Measurements from ENCODE around the gene CSE1L. TPM values are rescaled to one million over a fixed set of nuclear protein-coding genes. Genes with fewer than 3 reads are reported as not detected.

CSE1L gene
- total and polyA plus RNA-seq, 2 experiments from 2014 or later, result 163 to 326 TPM

DNA sequence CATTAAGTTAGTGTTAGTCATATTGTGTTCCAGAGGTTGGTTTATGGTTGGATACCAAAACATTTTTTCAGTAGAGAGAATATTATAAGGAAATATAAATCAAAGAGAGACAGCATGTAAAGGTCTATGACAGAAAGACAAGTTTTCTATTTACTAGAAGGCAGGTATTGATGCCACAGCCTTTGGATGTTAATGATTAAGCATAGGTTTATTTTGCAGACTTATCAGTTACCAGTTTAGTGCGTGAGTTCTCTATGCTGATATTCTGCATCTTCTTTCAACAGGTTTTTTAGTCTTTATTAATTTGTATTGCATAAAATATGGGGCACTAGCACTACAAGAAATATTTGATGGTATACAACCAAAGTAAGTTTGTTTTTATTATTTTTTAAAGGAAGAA lies 45.6 kb downstream of the CSE1L start (continued):
- TF ChIP-seq, protein P1, sequence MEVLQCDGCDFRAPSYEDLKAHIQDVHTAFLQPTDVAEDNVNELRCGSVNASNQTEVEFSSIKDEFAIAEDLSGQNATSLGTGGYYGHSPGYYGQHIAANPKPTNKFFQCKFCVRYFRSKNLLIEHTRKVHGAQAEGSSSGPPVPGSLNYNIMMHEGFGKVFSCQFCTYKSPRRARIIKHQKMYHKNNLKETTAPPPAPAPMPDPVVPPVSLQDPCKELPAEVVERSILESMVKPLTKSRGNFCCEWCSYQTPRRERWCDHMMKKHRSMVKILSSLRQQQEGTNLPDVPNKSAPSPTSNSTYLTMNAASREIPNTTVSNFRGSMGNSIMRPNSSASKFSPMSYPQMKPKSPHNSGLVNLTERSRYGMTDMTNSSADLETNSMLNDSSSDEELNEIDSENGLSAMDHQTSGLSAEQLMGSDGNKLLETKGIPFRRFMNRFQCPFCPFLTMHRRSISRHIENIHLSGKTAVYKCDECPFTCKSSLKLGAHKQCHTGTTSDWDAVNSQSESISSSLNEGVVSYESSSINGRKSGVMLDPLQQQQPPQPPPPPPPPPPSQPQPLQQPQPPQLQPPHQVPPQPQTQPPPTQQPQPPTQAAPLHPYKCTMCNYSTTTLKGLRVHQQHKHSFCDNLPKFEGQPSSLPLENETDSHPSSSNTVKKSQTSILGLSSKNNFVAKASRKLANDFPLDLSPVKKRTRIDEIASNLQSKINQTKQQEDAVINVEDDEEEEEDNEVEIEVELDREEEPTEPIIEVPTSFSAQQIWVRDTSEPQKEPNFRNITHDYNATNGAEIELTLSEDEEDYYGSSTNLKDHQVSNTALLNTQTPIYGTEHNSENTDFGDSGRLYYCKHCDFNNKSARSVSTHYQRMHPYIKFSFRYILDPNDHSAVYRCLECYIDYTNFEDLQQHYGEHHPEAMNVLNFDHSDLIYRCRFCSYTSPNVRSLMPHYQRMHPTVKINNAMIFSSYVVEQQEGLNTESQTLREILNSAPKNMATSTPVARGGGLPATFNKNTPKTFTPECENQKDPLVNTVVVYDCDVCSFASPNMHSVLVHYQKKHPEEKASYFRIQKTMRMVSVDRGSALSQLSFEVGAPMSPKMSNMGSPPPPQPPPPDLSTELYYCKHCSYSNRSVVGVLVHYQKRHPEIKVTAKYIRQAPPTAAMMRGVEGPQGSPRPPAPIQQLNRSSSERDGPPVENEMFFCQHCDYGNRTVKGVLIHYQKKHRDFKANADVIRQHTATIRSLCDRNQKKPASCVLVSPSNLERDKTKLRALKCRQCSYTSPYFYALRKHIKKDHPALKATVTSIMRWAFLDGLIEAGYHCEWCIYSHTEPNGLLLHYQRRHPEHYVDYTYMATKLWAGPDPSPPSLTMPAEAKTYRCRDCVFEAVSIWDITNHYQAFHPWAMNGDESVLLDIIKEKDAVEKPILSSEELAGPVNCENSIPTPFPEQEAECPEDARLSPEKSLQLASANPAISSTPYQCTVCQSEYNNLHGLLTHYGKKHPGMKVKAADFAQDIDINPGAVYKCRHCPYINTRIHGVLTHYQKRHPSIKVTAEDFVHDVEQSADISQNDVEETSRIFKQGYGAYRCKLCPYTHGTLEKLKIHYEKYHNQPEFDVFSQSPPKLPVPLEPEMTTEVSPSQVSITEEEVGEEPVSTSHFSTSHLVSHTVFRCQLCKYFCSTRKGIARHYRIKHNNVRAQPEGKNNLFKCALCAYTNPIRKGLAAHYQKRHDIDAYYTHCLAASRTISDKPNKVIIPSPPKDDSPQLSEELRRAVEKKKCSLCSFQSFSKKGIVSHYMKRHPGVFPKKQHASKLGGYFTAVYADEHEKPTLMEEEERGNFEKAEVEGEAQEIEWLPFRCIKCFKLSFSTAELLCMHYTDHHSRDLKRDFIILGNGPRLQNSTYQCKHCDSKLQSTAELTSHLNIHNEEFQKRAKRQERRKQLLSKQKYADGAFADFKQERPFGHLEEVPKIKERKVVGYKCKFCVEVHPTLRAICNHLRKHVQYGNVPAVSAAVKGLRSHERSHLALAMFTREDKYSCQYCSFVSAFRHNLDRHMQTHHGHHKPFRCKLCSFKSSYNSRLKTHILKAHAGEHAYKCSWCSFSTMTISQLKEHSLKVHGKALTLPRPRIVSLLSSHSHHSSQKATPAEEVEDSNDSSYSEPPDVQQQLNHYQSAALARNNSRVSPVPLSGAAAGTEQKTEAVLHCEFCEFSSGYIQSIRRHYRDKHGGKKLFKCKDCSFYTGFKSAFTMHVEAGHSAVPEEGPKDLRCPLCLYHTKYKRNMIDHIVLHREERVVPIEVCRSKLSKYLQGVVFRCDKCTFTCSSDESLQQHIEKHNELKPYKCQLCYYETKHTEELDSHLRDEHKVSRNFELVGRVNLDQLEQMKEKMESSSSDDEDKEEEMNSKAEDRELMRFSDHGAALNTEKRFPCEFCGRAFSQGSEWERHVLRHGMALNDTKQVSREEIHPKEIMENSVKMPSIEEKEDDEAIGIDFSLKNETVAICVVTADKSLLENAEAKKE (CRISPR knock-in tag; IDR thresholded peaks at IDR 0.05), result no peak

DNA sequence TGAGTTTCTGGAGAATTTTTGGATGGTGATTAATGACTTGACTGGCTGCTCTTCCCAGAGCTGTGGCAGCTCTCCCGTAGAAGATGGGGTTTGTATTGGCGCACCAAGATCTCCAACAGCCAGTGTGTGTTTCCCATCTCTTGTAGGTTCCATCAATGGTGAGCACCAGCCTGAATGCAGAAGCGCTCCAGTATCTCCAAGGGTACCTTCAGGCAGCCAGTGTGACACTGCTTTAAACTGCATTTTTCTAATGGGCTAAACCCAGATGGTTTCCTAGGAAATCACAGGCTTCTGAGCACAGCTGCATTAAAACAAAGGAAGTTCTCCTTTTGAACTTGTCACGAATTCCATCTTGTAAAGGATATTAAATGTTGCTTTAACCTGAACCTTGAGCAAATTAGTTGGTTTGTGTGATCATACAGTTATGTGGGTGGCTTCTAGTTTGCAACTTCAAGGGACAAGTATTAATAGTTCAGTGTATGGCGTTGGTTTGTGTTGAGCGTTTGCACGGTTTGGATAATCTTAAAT lies 50.2 kb downstream of the CSE1L start:
- H3K9me2 ChIP-seq (ENCODE audit: insufficient read depth), result no peaks in the 10 kb centered on the region
- H3K9me3 Mint-ChIP-seq, result no peaks in the 10 kb centered on the region
- no peaks in the 10 kb centered on the region for H3K4me1 ChIP-seq (ENCODE audit: insufficient read depth)
- H3K79me2 ChIP-seq (replicated peaks; ENCODE audit: insufficient read depth), result peaks cover 54% of the 10 kb centered on the region
- H3K4me3 Mint-ChIP-seq, result no peak overlapping the region
- ATAC-seq, result no peak
- peaks cover 82% of the 10 kb centered on the region for H3K36me3 ChIP-seq (ENCODE audit: insufficient read depth)
- H3F3A ChIP-seq (replicated peaks; ENCODE audit: low read depth), result peaks cover 19% of the 10 kb centered on the region; the same call in 1 of the 2 replicates
- H3K27me3 Mint-ChIP-seq (ENCODE audit: insufficient read depth, low read depth, poor library complexity), result peaks cover 2% of the 10 kb centered on the region
- H3K27me3 ChIP-seq (ENCODE audit: insufficient read depth), result no peaks in the 10 kb centered on the region
- H3K4me3 ChIP-seq, result no peak overlapping the region
- no peak overlapping the region for H3K4me2 ChIP-seq
- H3K36me3 Mint-ChIP-seq (ENCODE audit: low read depth), result peaks cover 91% of the 10 kb centered on the region
- H3K27ac Mint-ChIP-seq, result no peak overlapping the region
- H3K4me1 Mint-ChIP-seq, result no peaks in the 10 kb centered on the region
- peaks cover 29% of the 10 kb centered on the region for H4K20me1 ChIP-seq (replicated peaks; ENCODE audit: insufficient read depth)
- DNase-seq (ENCODE audit: low spot score), result no peak
- H2AFZ ChIP-seq, result no peak overlapping the region
- no peak overlapping the region for H3K27ac ChIP-seq (ENCODE audit: low read depth)
- TF ChIP-seq JUNB (IDR thresholded peaks at IDR 0.05; ENCODE audit: unreplicated experiment) (no peak), ZNF114 (CRISPR knock-in tag; IDR thresholded peaks at IDR 0.05) (no peak), STAT1 (IDR thresholded peaks at IDR 0.05; ENCODE audit: unreplicated experiment) (no peak), ZNF331 (CRISPR knock-in tag; IDR thresholded peaks at IDR 0.05; ENCODE audit: low read depth) (no peak), NANOG (IDR thresholded peaks at IDR 0.05; ENCODE audit: borderline replicate concordance) (no peak)
- TF ChIP-seq, protein P1 (CRISPR knock-in tag; IDR thresholded peaks at IDR 0.05), result no peak
